Endodermal cell (in vitro differentiated cells): ENCODE data around the gene PNISR. TPM values are rescaled to one million over a fixed set of nuclear protein-coding genes. Genes with fewer than 3 reads are reported as not detected.
A peak's percentile ranks its signal among the peaks of the same experiment; 100 is the strongest.

Experiments
- DNase-seq: peaks from one replicate; pipeline ENCODE4 v3.0.0-alpha.2; 2017
- H3K27ac ChIP-seq: 2 replicates; pipeline ENCODE4 v1.5.1; 2013; ENCODE audit warnings: mild to moderate bottlenecking, low read depth, low read length, moderate library complexity
- H3K27me3 ChIP-seq: 2 replicates; pipeline ENCODE4 v1.6.1; 2013; ENCODE audit warnings: mild to moderate bottlenecking, low read length, moderate library complexity; ENCODE audit not compliant: insufficient read depth, control insufficient read depth, poor library complexity, severe bottlenecking
- H3K36me3 ChIP-seq: 2 replicates; pipeline ENCODE4 v1.7.0; 2013; ENCODE audit warnings: mild to moderate bottlenecking, low read length, moderate library complexity; ENCODE audit not compliant: control insufficient read depth, insufficient read depth
- H3K4me1 ChIP-seq: one replicate; pipeline ENCODE4 v1.7.0; 2013; ENCODE audit warnings: low read length; ENCODE audit not compliant: control insufficient read depth, insufficient read depth
- H3K4me3 ChIP-seq: 2 replicates; pipeline ENCODE4 v1.5.1; 2013; ENCODE audit warnings: mild to moderate bottlenecking, low read length, moderate library complexity
- H3K9ac ChIP-seq: 2 replicates; pipeline ENCODE4 v1.6.1; 2013; ENCODE audit warnings: mild to moderate bottlenecking, low read length, moderate library complexity; ENCODE audit not compliant: poor library complexity, severe bottlenecking; ENCODE audit errors: extremely low read depth
- H3K9me3 ChIP-seq: 2 replicates; pipeline ENCODE4 v1.6.1; 2013; ENCODE audit warnings: mild to moderate bottlenecking, low read length, moderate library complexity; ENCODE audit not compliant: control insufficient read depth
- H3K27ac Mint-ChIP-seq: 2 replicates; pipeline ENCODE4 v1.8.0; 2020; ENCODE audit warnings: mixed read lengths
- H3K27me3 Mint-ChIP-seq: 2 replicates; pipeline ENCODE4 v1.8.0; 2021; ENCODE audit warnings: mild to moderate bottlenecking, mixed read lengths; ENCODE audit not compliant: insufficient read depth
- H3K36me3 Mint-ChIP-seq: 2 replicates; pipeline ENCODE4 v1.8.0; 2020; ENCODE audit warnings: low read depth, mixed read lengths
- H3K4me1 Mint-ChIP-seq: 2 replicates; pipeline ENCODE4 v1.8.0; 2020; ENCODE audit warnings: mixed read lengths
- H3K4me3 Mint-ChIP-seq: 2 replicates; pipeline ENCODE4 v1.8.0; 2020; ENCODE audit warnings: mild to moderate bottlenecking, moderate library complexity, mixed read lengths
- H3K9me3 Mint-ChIP-seq: 2 replicates; pipeline ENCODE4 v1.8.0; 2020; ENCODE audit warnings: mild to moderate bottlenecking, mixed read lengths
- CTCF ChIP-seq: fragments of 200-600 bp; sonication (generic); conservative IDR thresholded peaks from 2 replicates; pipeline ENCODE4 v1.5.0; 2021; ENCODE audit warnings: antibody characterized with exemption, mild to moderate bottlenecking
- WGBS, 2 experiments: methylation state at CpG; one replicate each; pipeline versions ENCODE4 v1.1.5 to v1.1.7; 2013; ENCODE audit warnings: missing lambda C conversion rate in 2 of 2, mixed read lengths in 1 of 2; ENCODE audit not compliant: insufficient coverage in 1 of 2, insufficient read length in 1 of 2; 5-methylcytosine and 5-hydroxymethylcytosine counted together
- total RNA-seq, 2 donors: library from RNA; stranded (reverse); fragmentation: NEBNext Ultra II Directional in 1 of 2; extraction: Animal tissue kit (Norgen Biotek cat#: 25700) in 1 of 2; gene quantifications; 2 replicates in 1 of 2; 3 replicates in 1 of 2; pipeline ENCODE4 v1.2.1, GENCODE V29; 2021

Gene PNISR
- total RNA-seq, 2 donors from 2014 or later = 150 to 197 TPM

- H3K9me3 ChIP-seq = no peaks in the 10 kb centered on the region
- no peaks in the 10 kb centered on the region for H3K27me3 ChIP-seq
- Mint-ChIP-seq H3K36me3 (peaks cover 26% of the 10 kb centered on the region), H3K4me3 (peak overlapping the region; percentile 98), H3K4me1 (peaks cover 41% of the 10 kb centered on the region), H3K27ac (no peak overlapping the region), H3K27me3 (no peaks in the 10 kb centered on the region), H3K9me3 (no peaks in the 10 kb centered on the region)
- no peak for DNase-seq
- H3K27ac ChIP-seq = no peak overlapping the region
- H3K4me3 ChIP-seq = peak overlapping the region; percentile 93
- H3K4me1 ChIP-seq = peaks cover 3% of the 10 kb centered on the region
- H3K36me3 ChIP-seq = peaks cover 29% of the 10 kb centered on the region
- H3K9ac ChIP-seq = peak overlapping the region; percentile 98
- WGBS, 2 experiments = 91 to 100% methylated on average over 2 of the region's 5 CpGs
- TF ChIP-seq CTCF = no peak
Observed at GRCh38 chr6:99424022-99424421, 1.1 kb downstream of the PNISR start.

- Histone ChIP-seq H3K27me3 (no peaks in the 10 kb centered on the region), H3K4me3 (peak overlapping the region; percentile 93), H3K9me3 (no peaks in the 10 kb centered on the region), H3K9ac (no peak overlapping the region), H3K36me3 (peaks cover 29% of the 10 kb centered on the region), H3K27ac (no peak overlapping the region), H3K4me1 (peaks cover 3% of the 10 kb centered on the region)
- no peaks in the 10 kb centered on the region for H3K9me3 Mint-ChIP-seq
- 92 to 97% methylated on average over 4 to 6 of the region's 6 CpGs for WGBS, 2 experiments
- H3K4me1 Mint-ChIP-seq = peaks cover 40% of the 10 kb centered on the region
- peaks cover 25% of the 10 kb centered on the region for H3K36me3 Mint-ChIP-seq
- no peak for DNase-seq
- TF ChIP-seq CTCF = no peak
- H3K27me3 Mint-ChIP-seq = no peaks in the 10 kb centered on the region
- no peak overlapping the region for H3K27ac Mint-ChIP-seq
- peak overlapping the region; percentile 98 for H3K4me3 Mint-ChIP-seq
Observed at GRCh38 chr6:99422912-99423311, 2.2 kb downstream of the PNISR start.

- peaks cover 51% of the 10 kb centered on the region for H3K36me3 ChIP-seq
- 0 to 86% methylated on average over 1 to 9 of the region's 9 CpGs for WGBS, 2 experiments
- H3K27me3 ChIP-seq = no peaks in the 10 kb centered on the region
- no peak overlapping the region for H3K9ac ChIP-seq
- H3K9me3 Mint-ChIP-seq = no peaks in the 10 kb centered on the region
- H3K4me3 Mint-ChIP-seq = no peak overlapping the region
- H3K27ac ChIP-seq = no peak overlapping the region
- TF ChIP-seq CTCF = no peak
- H3K36me3 Mint-ChIP-seq = peaks cover 23% of the 10 kb centered on the region
- H3K4me3 ChIP-seq = no peak overlapping the region
- no peaks in the 10 kb centered on the region for H3K9me3 ChIP-seq
- H3K4me1 ChIP-seq = no peaks in the 10 kb centered on the region
- DNase-seq = no peak
- H3K4me1 Mint-ChIP-seq = peaks cover 16% of the 10 kb centered on the region
- no peaks in the 10 kb centered on the region for H3K27me3 Mint-ChIP-seq
- H3K27ac Mint-ChIP-seq = no peak overlapping the region
Observed at GRCh38 chr6:99416892-99417767, 8.0 kb downstream of the PNISR start.
